GM12878 (cell line): ENCODE results near the gene KCNH4. TPM values are rescaled to one million over a fixed set of nuclear protein-coding genes. Genes with fewer than 3 reads are reported as not detected.

ENCODE experiments used
- ATAC-seq: fragments of 200-7000 bp; cut with Tn5 transposase; 3 replicates; pipeline ENCODE4 v1.9.1; 2020; ENCODE audit warnings: mild to moderate bottlenecking, moderate library complexity
- BruUV-seq: library from RNA; stranded (reverse); fragments of 400-500 nt; replicated peaks from 2 replicates; lab custom pipeline; 2021; lab: Mats Ljungman, UMichigan
- CTCF ChIA-PET: fragments of 300-600 bp; sonication (Branson Sonifier 250); formaldehyde crosslinking; extraction: SDS; loops from one replicate; lab custom pipeline; 2021; ENCODE audit warnings: inconsistent platforms; lab: Yijun Ruan, JAX
- POLR2A ChIA-PET: fragments of 350-600 bp; formaldehyde crosslinking; extraction: SDS; loops from one replicate; lab custom pipeline; 2021; ENCODE audit warnings: inconsistent platforms; lab: Charles Lee
- RAD21 ChIA-PET: fragments of 300-600 bp; sonication (Branson Sonifier 250); formaldehyde crosslinking; loops from one replicate; lab custom pipeline; 2023; ENCODE audit warnings: antibody characterized with exemption; ENCODE audit not compliant: unreplicated experiment; lab: Charles Lee
- SMC1A ChIA-PET: fragments of 300-600 bp; sonication (Branson Sonifier 250); formaldehyde crosslinking; loops from one replicate; lab custom pipeline; 2023; ENCODE audit not compliant: unreplicated experiment, uncharacterized antibody; lab: Charles Lee
- DNase-seq: peaks from one replicate; pipeline ENCODE4 v3.0.0-alpha.2; 2011; ENCODE audit warnings: low read depth, low spot score
- FAIRE-seq: peaks from 3 replicates; lab custom pipeline; 2011; peaks lifted over from hg19 to GRCh38; lab: Jason Lieb, UNC
- H2AFZ ChIP-seq: 2 replicates; pipeline ENCODE4 v1.6.0; 2011; ENCODE audit warnings: low read depth, low read length, control low read depth; ENCODE audit not compliant: control insufficient read depth
- H3K27ac ChIP-seq: 2 replicates; pipeline ENCODE4 v1.5.1; 2011; ENCODE audit warnings: control low read depth; ENCODE audit not compliant: control insufficient read depth, insufficient read depth
- H3K27me3 ChIP-seq, 2 experiments: replicated peaks in 1 of 2; 2 replicates each; pipeline versions ENCODE4 v1.6.0 to v1.6.1; 2011; ENCODE audit warnings: low read length in 1 of 2; ENCODE audit not compliant: control insufficient read depth in 2 of 2, insufficient read depth in 2 of 2
- H3K36me3 ChIP-seq, 2 experiments: 2 replicates each; pipeline ENCODE4 v1.5.1; 2011; ENCODE audit warnings: low read length in 1 of 2; ENCODE audit not compliant: control insufficient read depth in 2 of 2, insufficient read depth in 2 of 2
- H3K4me1 ChIP-seq: 2 replicates; pipeline ENCODE4 v1.6.1; 2011; ENCODE audit warnings: mild to moderate bottlenecking, low read length, moderate library complexity, mixed read lengths; ENCODE audit not compliant: control insufficient read depth, insufficient read depth
- H3K4me2 ChIP-seq: 2 replicates; pipeline ENCODE4 v1.6.0; 2011; ENCODE audit warnings: control low read depth; ENCODE audit not compliant: control insufficient read depth, insufficient read depth
- H3K4me3 ChIP-seq: fragments of 200-600 bp; sonication (generic); 2 replicates; pipeline ENCODE4 v1.5.1; 2016
- H3K79me2 ChIP-seq: 2 replicates; pipeline ENCODE4 v1.6.0; 2011; ENCODE audit warnings: low read length; ENCODE audit not compliant: control insufficient read depth, insufficient read depth
- H3K9ac ChIP-seq: 2 replicates; pipeline ENCODE4 v1.8.0; 2011; ENCODE audit warnings: low read length, control low read depth, mixed read lengths; ENCODE audit not compliant: control insufficient read depth, insufficient read depth
- H3K9me3 ChIP-seq: replicated peaks from 3 replicates; pipeline ENCODE4 v1.5.1; 2011; ENCODE audit warnings: mild to moderate bottlenecking, low read length; ENCODE audit not compliant: control insufficient read depth, insufficient read depth
- H4K20me1 ChIP-seq: 2 replicates; pipeline ENCODE4 v1.6.0; 2011; ENCODE audit not compliant: control insufficient read depth, insufficient read depth
- BMI1 ChIP-seq: fragments of 450-650 bp; IDR thresholded peaks from 2 replicates; pipeline ENCODE4 v1.6.1; 2016; ENCODE audit warnings: mild to moderate bottlenecking, moderate library complexity, borderline replicate concordance
- CTCF ChIP-seq, 3 experiments: IDR thresholded peaks in 2 of 3; conservative IDR thresholded peaks in 1 of 3; 2 replicates each; pipeline ENCODE4 v1.5.1; 2011; ENCODE audit warnings: low read depth in 3 of 3, low read length in 3 of 3, mild to moderate bottlenecking in 3 of 3, control low read depth in 2 of 3, moderate library complexity in 2 of 3, inconsistent platforms in 1 of 3, mixed read lengths in 1 of 3; ENCODE audit not compliant: control insufficient read depth in 2 of 3, insufficient read depth in 1 of 3; ENCODE audit errors: extremely low read depth in 1 of 3
- FOXK2 ChIP-seq: fragments of 450-650 bp; IDR thresholded peaks from 2 replicates; pipeline ENCODE4 v1.6.1; 2017; ENCODE audit warnings: mild to moderate bottlenecking, moderate library complexity
- GABPA ChIP-seq: IDR thresholded peaks from 2 replicates; pipeline ENCODE4 v1.6.1; 2014; ENCODE audit warnings: antibody characterized with exemption, low read depth, mild to moderate bottlenecking, inconsistent platforms
- KLF5 ChIP-seq: fragments of 450-650 bp; IDR thresholded peaks from 2 replicates; pipeline ENCODE4 v1.6.1; 2014; ENCODE audit warnings: mild to moderate bottlenecking; ENCODE audit not compliant: partially characterized antibody
- MTA3 ChIP-seq: IDR thresholded peaks from 2 replicates; pipeline ENCODE4 v1.6.1; 2012; ENCODE audit warnings: low read length, inconsistent platforms, borderline replicate concordance
- MXI1 ChIP-seq: fragments of 150-350 bp; IDR thresholded peaks from 2 replicates; pipeline ENCODE4 v1.6.1; 2011; ENCODE audit warnings: low read depth, mild to moderate bottlenecking, inconsistent platforms, low read length, improper control_type of control experiment
- MYC ChIP-seq: IDR thresholded peaks from 2 replicates; pipeline ENCODE4 v1.6.1; 2011; ENCODE audit warnings: mild to moderate bottlenecking, low read length, moderate library complexity, inconsistent platforms; ENCODE audit not compliant: insufficient read depth, insufficient replicate concordance, insufficient read length, severe bottlenecking
- NBN ChIP-seq: fragments of 450-650 bp; IDR thresholded peaks from 2 replicates; pipeline ENCODE4 v1.6.1; 2016
- NRF1 ChIP-seq: conservative IDR thresholded peaks from 2 replicates; pipeline ENCODE4 v1.6.1; 2011; ENCODE audit warnings: mild to moderate bottlenecking, low read depth, low read length, improper control_type of control experiment
- POU2F2 ChIP-seq: IDR thresholded peaks from 3 replicates; pipeline ENCODE4 v1.6.1; 2011; ENCODE audit warnings: low read depth, mild to moderate bottlenecking, low read length, borderline replicate concordance
- RBBP5 ChIP-seq: fragments of 200-600 bp; sonication (generic); conservative IDR thresholded peaks from 2 replicates; pipeline ENCODE4 v1.6.1; 2016
- SREBF2 ChIP-seq: IDR thresholded peaks from 2 replicates; pipeline ENCODE4 v1.6.1; 2012; ENCODE audit warnings: mild to moderate bottlenecking, low read length
- ZNF622 ChIP-seq: fragments of 450-650 bp; IDR thresholded peaks from 2 replicates; pipeline ENCODE4 v1.6.1; 2017; ENCODE audit warnings: mild to moderate bottlenecking, inconsistent platforms
- ZZZ3 ChIP-seq: IDR thresholded peaks from 2 replicates; pipeline ENCODE4 v1.6.1; 2011; ENCODE audit warnings: low read depth; ENCODE audit not compliant: control insufficient read depth, insufficient read length
- WGBS: methylation state at CpG from one replicate; pipeline ENCODE4 v1.1.6; 2016; ENCODE audit warnings: low lambda C conversion rate; ENCODE audit not compliant: insufficient replicate concordance, insufficient coverage; ENCODE audit errors: missing lambda C conversion rate; 5-methylcytosine and 5-hydroxymethylcytosine counted together
- in situ Hi-C: fragments of 300-500 bp; cut with MboI; formaldehyde crosslinking; loops from 9 replicates; pipeline ENCODE4 v1.14.3; 2018; ENCODE audit warnings: mixed read lengths
- intact Hi-C: fragments of 100-400 bp; cut with micrococcal nuclease; formaldehyde crosslinking; loops from one replicate; pipeline ENCODE4 v1.14.2; 2022; ENCODE audit not compliant: unreplicated experiment
- polyA plus RNA-seq, 11 experiments: library from polyadenylated mRNA; depleted of rRNA in 4 of 11; unstranded in 6 of 11; stranded (reverse) in 5 of 11; fragments of >200 nt; fragmentation: Nextera tagmentation in 4 of 11; fragmentation: Illumina TruSeq in 1 of 11; extraction: Ambion mirVana in 4 of 11; extraction: Trizol in 1 of 11; gene quantifications; 1 replicate in 1 of 11; 2 replicates in 10 of 11; pipeline versions ENCODE4 v1.2.1 to v1.2.3, GENCODE V29; 2011 to 2016; ENCODE audit warnings: inconsistent platforms in 2 of 11, missing spikeins in 2 of 11, low read depth in 1 of 11
- total RNA-seq, 4 experiments: library from RNA; depleted of rRNA in 3 of 4; stranded (reverse); fragments of >200 nt in 3 of 4; fragmentation: Illumina TruSeq in 1 of 4; extraction: Trizol in 1 of 4; gene quantifications; 2 replicates each; pipeline versions ENCODE4 v1.2.1 to v1.2.3, GENCODE V29; 2013 to 2021

KCNH4 gene
- total and polyA plus RNA-seq, 10 of the 15 experiments (the other 5 are each of a cell fraction or from before 2014, with no cell fraction given): 0.03 to 0.88 (median 0.10) TPM; not detected in 2

- TF ChIP-seq SREBF2: no peak
- TF ChIP-seq FOXK2: no peak; the same call in 1 of the 2 replicates
- TF ChIP-seq NRF1: no peak
- TF ChIP-seq ZZZ3: no peak
- peak; percentile 86 for TF ChIP-seq MXI1
- TF ChIP-seq MTA3: no peak
- TF ChIP-seq MYC: peak; percentile 53
- no peak for TF ChIP-seq ZNF622
- TF ChIP-seq POU2F2: no peak
- TF ChIP-seq NBN: peak; percentile 53; the same call in 1 of the 2 replicates
- TF ChIP-seq KLF5: no peak
- TF ChIP-seq RBBP5: no peak
- TF ChIP-seq BMI1: no peak
Measured at GRCh38 chr17:42180922-42181850, at the start of gene KCNH4 (continued).

GRCh38 chr17:42230225-42230624, 49.3 kb upstream of the KCNH4 start:
- Histone ChIP-seq H3K36me3 (peaks cover 0 to 2% of the 10 kb centered on the region in 2 experiments; a peak in 1 of 4 replicates), H4K20me1 (no peaks in the 10 kb centered on the region), H3K4me1 (no peaks in the 10 kb centered on the region), H3K27ac (no peak overlapping the region), H3K4me2 (no peak overlapping the region), H3K9me3 (no peaks in the 10 kb centered on the region), H3K27me3 (no peaks in the 10 kb centered on the region), H3K4me3 (no peak overlapping the region), H3K9ac (no peak overlapping the region), H3K79me2 (no peaks in the 10 kb centered on the region), H2AFZ (no peak overlapping the region)
- ChIA-PET CTCF (interaction anchor here (1.2 to 1.3 kb wide), 2 partner anchors 82 to 699 kb away, joined by 3 read pairs; no protein-coding TSS in a partner anchor), SMC1A (no interaction called here), RAD21 (no interaction called here), POLR2A (no interaction called here)
- no peak for TF ChIP-seq GABPA
- TF ChIP-seq CTCF (IDR thresholded peaks at IDR 0.05 in 2 of 3, conservative IDR thresholded peaks at IDR 0.05 in 1 of 3; ENCODE audit: control insufficient read depth in 2 of 3, extremely low read depth in 1 of 3, insufficient read depth in 1 of 3, low read depth in 3 of 3, low read length in 3 of 3): no peak
- no TSS peak for BruUV-seq
- 50% methylated on average over 5 of the region's 5 CpGs for WGBS
- peak; percentile 28; the same call in 1 of the 3 replicates for ATAC-seq
- no peak for DNase-seq
- peak; percentile 91 for FAIRE-seq
- in situ Hi-C loops (no loop called here), intact Hi-C loops (no loop called here)
